ENCODE data around the gene HEXB. TPM values are rescaled to one million over a fixed set of nuclear protein-coding genes. Genes with fewer than 3 reads are reported as not detected.
"Not testable (repeated sequence)": the region's sequence is repeated elsewhere in the genome, so short reads cannot be mapped to it uniquely, and the experiment has no call there.

HEXB gene
- total RNA-seq, 1 experiment from 2014 or later, result 56.3 TPM

DNA sequence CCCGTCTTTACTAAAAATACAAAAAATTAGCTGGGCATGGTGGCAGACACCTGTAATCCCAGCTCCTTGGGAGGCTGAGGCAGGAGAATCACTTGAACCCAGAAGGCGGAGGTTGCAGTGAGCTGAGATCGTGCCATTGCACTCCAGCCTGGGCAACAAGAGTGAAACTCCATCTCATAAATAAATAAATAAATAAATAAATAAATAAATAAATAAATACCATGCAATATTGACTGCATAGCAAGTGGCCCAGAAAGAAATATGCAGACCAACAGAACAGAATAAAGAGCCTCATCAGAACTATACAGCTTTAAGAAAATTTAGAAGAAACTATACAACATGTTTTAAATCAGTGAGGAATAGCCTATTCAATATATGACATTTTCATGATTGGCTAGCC, 6.9 kb upstream of the HEXB start:
- H4K5ac ChIP-seq (ENCODE audit: insufficient read length, low read depth, low read length); H4K20me1 ChIP-seq (ENCODE audit: control insufficient read depth, insufficient read depth, insufficient read length); H3K27me3 ChIP-seq (ENCODE audit: insufficient read depth, low read length); H3K79me1 ChIP-seq (ENCODE audit: insufficient read depth, low read depth, low read length, poor library complexity, severe bottlenecking); H3K4me3 Mint-ChIP-seq; H3K14ac ChIP-seq (ENCODE audit: insufficient read depth, low read length); H3K23ac ChIP-seq (ENCODE audit: insufficient read length, low read depth, low read length); H3K9me3 Mint-ChIP-seq; H3K4me2 ChIP-seq (ENCODE audit: insufficient read depth, insufficient read length, low read length); H3T11ph ChIP-seq (ENCODE audit: low read length); H3K4me1 ChIP-seq (ENCODE audit: insufficient read depth, low read length); H2BK120ac ChIP-seq (ENCODE audit: low read depth, low read length, poor library complexity, severe bottlenecking); H3K56ac ChIP-seq (ENCODE audit: insufficient read length, low read depth, low read length); H3K36me3 Mint-ChIP-seq (ENCODE audit: insufficient read depth in 1 of 3, low read depth in 3 of 3); H2AK5ac ChIP-seq (ENCODE audit: insufficient read length, low read length); H2AFZ ChIP-seq (ENCODE audit: low read length); H3K18ac ChIP-seq (ENCODE audit: insufficient read length, low read depth, low read length); H3K23me2 ChIP-seq (ENCODE audit: insufficient read length, low read depth, low read length, poor library complexity, severe bottlenecking); H4K91ac ChIP-seq (ENCODE audit: insufficient read length, low read depth, low read length); H2BK5ac ChIP-seq (ENCODE audit: insufficient read length, low read length); H3K79me2 ChIP-seq (ENCODE audit: insufficient read depth, low read length); H3K9me3 ChIP-seq (ENCODE audit: control insufficient read depth, low read depth, low read length); H3K27ac ChIP-seq (ENCODE audit: insufficient read length, low read depth, low read length); H2BK12ac ChIP-seq (ENCODE audit: insufficient read length, low read depth, low read length); H3K27ac Mint-ChIP-seq; H3K9ac ChIP-seq (ENCODE audit: extremely low read depth, insufficient read length, low read length); H2BK20ac ChIP-seq (ENCODE audit: low read depth, low read length, poor library complexity, severe bottlenecking); DNase-seq; H4K8ac ChIP-seq (replicated peaks; ENCODE audit: insufficient read length, low read depth, low read length); H3K27me3 Mint-ChIP-seq (ENCODE audit: low read depth); H3K4ac ChIP-seq (ENCODE audit: low read depth, low read length); H2BK15ac ChIP-seq (ENCODE audit: low read depth, low read length): not testable (repeated sequence)
- peaks cover 15 to 18% of the 10 kb centered on the region in 2 experiments for H3K4me1 Mint-ChIP-seq
- WGBS (ENCODE audit: extremely low coverage, insufficient read length, low lambda C conversion rate), result no CpG with 5 or more reads among the region's 3 CpGs

DNA sequence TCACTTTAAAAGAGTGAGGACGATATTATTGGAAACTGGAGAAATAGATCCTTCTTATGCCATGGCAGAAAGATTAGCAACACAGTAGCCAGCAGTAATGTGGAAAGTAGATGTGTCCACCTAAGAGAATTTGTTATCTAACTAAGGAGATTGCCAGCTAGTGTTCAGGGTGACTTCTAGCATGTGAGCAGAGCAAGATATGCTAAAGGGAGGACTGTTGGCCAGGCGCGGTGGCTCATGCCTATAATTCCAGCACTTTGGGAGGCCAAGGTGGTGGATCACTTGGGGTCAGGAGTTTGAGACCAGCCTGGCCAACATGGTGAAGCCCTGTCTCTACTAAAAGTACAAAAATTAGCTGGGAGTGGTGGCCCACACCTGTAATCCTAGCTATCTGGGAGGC, 5.7 kb upstream of the HEXB start:
- not testable (repeated sequence) for H2BK15ac ChIP-seq (ENCODE audit: low read depth, low read length); H3K23me2 ChIP-seq (ENCODE audit: insufficient read length, low read depth, low read length, poor library complexity, severe bottlenecking); H3K4me3 Mint-ChIP-seq; H3K4ac ChIP-seq (ENCODE audit: low read depth, low read length); H4K5ac ChIP-seq (ENCODE audit: insufficient read length, low read depth, low read length); H3K27ac Mint-ChIP-seq; H4K8ac ChIP-seq (replicated peaks; ENCODE audit: insufficient read length, low read depth, low read length); H2BK120ac ChIP-seq (ENCODE audit: low read depth, low read length, poor library complexity, severe bottlenecking); H2AFZ ChIP-seq (ENCODE audit: low read length); H4K91ac ChIP-seq (ENCODE audit: insufficient read length, low read depth, low read length); H3K27me3 ChIP-seq (ENCODE audit: insufficient read depth, low read length); H3K36me3 Mint-ChIP-seq (ENCODE audit: insufficient read depth in 1 of 3, low read depth in 3 of 3); H3K56ac ChIP-seq (ENCODE audit: insufficient read length, low read depth, low read length); H2BK5ac ChIP-seq (ENCODE audit: insufficient read length, low read length); H2BK20ac ChIP-seq (ENCODE audit: low read depth, low read length, poor library complexity, severe bottlenecking); H4K20me1 ChIP-seq (ENCODE audit: control insufficient read depth, insufficient read depth, insufficient read length); H3K27ac ChIP-seq (ENCODE audit: insufficient read length, low read depth, low read length); H3K4me2 ChIP-seq (ENCODE audit: insufficient read depth, insufficient read length, low read length); H2BK12ac ChIP-seq (ENCODE audit: insufficient read length, low read depth, low read length); H2AK5ac ChIP-seq (ENCODE audit: insufficient read length, low read length); H3K79me2 ChIP-seq (ENCODE audit: insufficient read depth, low read length); H3K9me3 ChIP-seq (ENCODE audit: control insufficient read depth, low read depth, low read length); H3K79me1 ChIP-seq (ENCODE audit: insufficient read depth, low read depth, low read length, poor library complexity, severe bottlenecking); H3K18ac ChIP-seq (ENCODE audit: insufficient read length, low read depth, low read length); H3T11ph ChIP-seq (ENCODE audit: low read length); H3K9ac ChIP-seq (ENCODE audit: extremely low read depth, insufficient read length, low read length); H3K4me1 ChIP-seq (ENCODE audit: insufficient read depth, low read length); H3K27me3 Mint-ChIP-seq (ENCODE audit: low read depth); H3K9me3 Mint-ChIP-seq; DNase-seq; H3K23ac ChIP-seq (ENCODE audit: insufficient read length, low read depth, low read length); H3K14ac ChIP-seq (ENCODE audit: insufficient read depth, low read length)
- H3K4me1 Mint-ChIP-seq, result peaks cover 13% of the 10 kb centered on the region in 2 experiments
- WGBS (ENCODE audit: extremely low coverage, insufficient read length, low lambda C conversion rate), result no CpG with 5 or more reads among the region's 3 CpGs

All from H9 (cell line).